H1 (cell line): ENCODE data around the gene GDF2. TPM values are rescaled to one million over a fixed set of nuclear protein-coding genes. Genes with fewer than 3 reads are reported as not detected.

Experiments
- CTCF ChIA-PET: fragments of 300-600 bp; sonication (Branson Sonifier 250); formaldehyde crosslinking; loops from one replicate; lab custom pipeline; 2021; ENCODE audit not compliant: partially characterized antibody; lab: Charles Lee
- POLR2A ChIA-PET: fragments of 300-600 bp; sonication (Branson Sonifier 250); formaldehyde crosslinking; loops from one replicate; lab custom pipeline; 2021; ENCODE audit warnings: inconsistent platforms; ENCODE audit not compliant: partially characterized antibody; lab: Charles Lee
- DNase-seq, 2 experiments: peaks; one replicate each; pipeline versions ENCODE4 v3.0.0 to v3.0.0-alpha.2; 2010 to 2022; ENCODE audit warnings: low spot score in 2 of 2, low read depth in 1 of 2, mixed read lengths in 1 of 2
- FAIRE-seq: peaks from 2 replicates; lab custom pipeline; 2011; peaks lifted over from hg19 to GRCh38; lab: Jason Lieb, UNC
- H2AFZ ChIP-seq: 2 replicates; pipeline ENCODE4 v1.8.1; 2012; ENCODE audit warnings: low read length, inconsistent platforms
- H2AK5ac ChIP-seq: 2 replicates; pipeline ENCODE4 v1.6.1; 2013; ENCODE audit warnings: low read depth, low read length
- H2BK120ac ChIP-seq: replicated peaks from 2 replicates; pipeline ENCODE3; 2013; ENCODE audit warnings: low read depth, low read length, inconsistent platforms
- H2BK12ac ChIP-seq: 2 replicates; pipeline ENCODE4 v1.6.1; 2013; ENCODE audit warnings: low read depth, low read length
- H2BK15ac ChIP-seq: 2 replicates; pipeline ENCODE4 v1.6.1; 2013; ENCODE audit warnings: low read length
- H2BK20ac ChIP-seq: 2 replicates; pipeline ENCODE4 v1.6.1; 2013; ENCODE audit warnings: low read length
- H2BK5ac ChIP-seq: 2 replicates; pipeline ENCODE4 v1.6.1; 2013; ENCODE audit warnings: low read depth, low read length
- H3K14ac ChIP-seq: 2 replicates; pipeline ENCODE4 v1.6.1; 2013; ENCODE audit warnings: inconsistent platforms; ENCODE audit not compliant: insufficient read length
- H3K18ac ChIP-seq: 2 replicates; pipeline ENCODE4 v1.6.1; 2013; ENCODE audit warnings: low read length; ENCODE audit errors: extremely low read depth
- H3K23ac ChIP-seq: 2 replicates; pipeline ENCODE4 v1.6.1; 2013; ENCODE audit warnings: inconsistent platforms; ENCODE audit not compliant: insufficient read length
- H3K23me2 ChIP-seq: 2 replicates; pipeline ENCODE4 v1.6.1; 2013; ENCODE audit warnings: low read depth, low read length
- H3K27ac ChIP-seq: 2 replicates; pipeline ENCODE4 v1.6.1; 2011; ENCODE audit warnings: low read depth, low read length, inconsistent platforms
- H3K27me3 ChIP-seq, 4 experiments: replicated peaks in 1 of 4; 1 replicate in 1 of 4; 2 replicates in 3 of 4; pipeline versions ENCODE4 v1.6.1 to v1.8.1; 2011 to 2013; ENCODE audit warnings: low read length in 3 of 4, mild to moderate bottlenecking in 3 of 4, inconsistent platforms in 2 of 4, mixed read lengths in 2 of 4, moderate library complexity in 1 of 4; ENCODE audit not compliant: control insufficient read depth in 3 of 4, insufficient read depth in 3 of 4; ENCODE audit errors: extremely low read depth in 1 of 4
- H3K36me3 ChIP-seq, 4 experiments: 2 replicates each; pipeline versions ENCODE4 v1.6.1 to v1.8.1; 2011 to 2013; ENCODE audit warnings: mild to moderate bottlenecking in 4 of 4, low read length in 3 of 4, moderate library complexity in 2 of 4, control low read depth in 1 of 4, inconsistent platforms in 1 of 4; ENCODE audit not compliant: insufficient read depth in 4 of 4, control insufficient read depth in 2 of 4
- H3K4ac ChIP-seq: replicated peaks from 2 replicates; pipeline ENCODE3; 2013; ENCODE audit warnings: low read length, low read depth, mixed read lengths, inconsistent platforms; ENCODE audit not compliant: insufficient read length
- H3K4me1 ChIP-seq, 4 experiments: replicated peaks in 1 of 4; 1 replicate in 1 of 4; 2 replicates in 3 of 4; pipeline versions ENCODE4 v1.6.1 to v1.8.1; 2011 to 2013; ENCODE audit warnings: low read length in 3 of 4, inconsistent platforms in 2 of 4, mixed read lengths in 1 of 4; ENCODE audit not compliant: insufficient read depth in 4 of 4, control insufficient read depth in 3 of 4
- H3K4me2 ChIP-seq, 2 experiments: 2 replicates each; pipeline versions ENCODE4 v1.6.1 to v1.8.1; 2011 to 2013; ENCODE audit warnings: low read depth in 2 of 2, low read length in 2 of 2, control low read depth in 1 of 2, inconsistent platforms in 1 of 2, mild to moderate bottlenecking in 1 of 2; ENCODE audit not compliant: insufficient read depth in 1 of 2
- H3K4me3 ChIP-seq, 4 experiments: fragments of 200-600, 300-600 bp in 1 of 4; sonication (generic), shearing (Covaris generic), sonication (Bioruptor Twin) in 1 of 4; 2 replicates each; pipeline versions ENCODE4 v1.5.1 to v1.8.1; 2011 to 2016; ENCODE audit warnings: low read length in 4 of 4, low read depth in 3 of 4, control low read depth in 2 of 4, inconsistent platforms in 2 of 4, mild to moderate bottlenecking in 2 of 4, mixed read lengths in 1 of 4, moderate library complexity in 1 of 4; ENCODE audit not compliant: insufficient read depth in 2 of 4; ENCODE audit errors: extremely low read depth in 1 of 4
- H3K56ac ChIP-seq: replicated peaks from 2 replicates; pipeline ENCODE3; 2013; ENCODE audit warnings: low read depth, mild to moderate bottlenecking, mixed read lengths, low read length, inconsistent platforms; ENCODE audit not compliant: insufficient read length
- H3K79me1 ChIP-seq: 2 replicates; pipeline ENCODE4 v1.6.1; 2013; ENCODE audit warnings: low read depth, low read length, control low read depth
- H3K79me2 ChIP-seq, 2 experiments: 2 replicates each; pipeline versions ENCODE4 v1.6.1 to v1.8.1; 2012 to 2013; ENCODE audit warnings: low read length in 2 of 2, mild to moderate bottlenecking in 2 of 2, inconsistent platforms in 1 of 2; ENCODE audit not compliant: insufficient read depth in 2 of 2, control insufficient read depth in 1 of 2
- H3K9ac ChIP-seq, 4 experiments: replicated peaks in 1 of 4; 1 replicate in 1 of 4; 2 replicates in 3 of 4; pipeline versions ENCODE4 v1.6.1 to v1.8.1; 2011 to 2013; ENCODE audit warnings: low read depth in 3 of 4, low read length in 3 of 4, control low read depth in 2 of 4, mild to moderate bottlenecking in 2 of 4, moderate library complexity in 2 of 4, inconsistent platforms in 1 of 4; ENCODE audit errors: extremely low read depth in 1 of 4
- H3K9me3 ChIP-seq, 2 experiments: 2 replicates each; pipeline versions ENCODE4 v1.6.1 to v1.8.1; 2012 to 2013; ENCODE audit warnings: mild to moderate bottlenecking in 2 of 2, moderate library complexity in 2 of 2, control low read depth in 1 of 2, inconsistent platforms in 1 of 2, low read depth in 1 of 2, low read length in 1 of 2, mixed read lengths in 1 of 2; ENCODE audit not compliant: insufficient read depth in 2 of 2
- H4K20me1 ChIP-seq, 2 experiments: replicated peaks in 1 of 2; 2 replicates each; pipeline versions ENCODE3 to v1.8.1; 2011 to 2013; ENCODE audit warnings: inconsistent platforms in 2 of 2, low read length in 2 of 2, mild to moderate bottlenecking in 1 of 2; ENCODE audit not compliant: insufficient read depth in 2 of 2, control insufficient read depth in 1 of 2
- H4K5ac ChIP-seq: 2 replicates; pipeline ENCODE4 v1.6.1; 2013; ENCODE audit warnings: low read length, low read depth, mixed read lengths, inconsistent platforms; ENCODE audit not compliant: insufficient read length
- H4K8ac ChIP-seq: 2 replicates; pipeline ENCODE4 v1.8.0; 2013; ENCODE audit warnings: mild to moderate bottlenecking, moderate library complexity, low read length, inconsistent platforms; ENCODE audit not compliant: insufficient read depth; ENCODE audit errors: extremely low read depth
- H4K91ac ChIP-seq: replicated peaks from 2 replicates; pipeline ENCODE3; 2013; ENCODE audit warnings: low read length, mixed read lengths, inconsistent platforms; ENCODE audit not compliant: insufficient read length
- CHD1 ChIP-seq: IDR thresholded peaks from 2 replicates; pipeline ENCODE4 v1.6.1; 2012; ENCODE audit warnings: low read depth, low read length, improper control_type of control experiment
- CTCF ChIP-seq, 3 experiments: IDR thresholded peaks; 1 replicate in 2 of 3; 2 replicates in 1 of 3; pipeline versions ENCODE4 v1.5.1 to v1.6.1; 2011; ENCODE audit warnings: low read length in 3 of 3, mild to moderate bottlenecking in 3 of 3, inconsistent platforms in 2 of 3, low read depth in 1 of 3, moderate library complexity in 1 of 3; ENCODE audit not compliant: insufficient read depth in 1 of 3; ENCODE audit errors: control extremely low read depth in 1 of 3
- EZH2 ChIP-seq: fragments of 200-600 bp; sonication (generic); IDR thresholded peaks from 2 replicates; pipeline ENCODE4 v1.7.1; 2012; ENCODE audit warnings: low read depth, mild to moderate bottlenecking, moderate library complexity, low read length, inconsistent platforms; ENCODE audit not compliant: severe bottlenecking
- GABPA ChIP-seq: IDR thresholded peaks from 2 replicates; pipeline ENCODE4 v1.6.1; 2011; ENCODE audit warnings: mild to moderate bottlenecking, low read length, moderate library complexity, borderline replicate concordance; ENCODE audit not compliant: insufficient read depth
- KDM1A ChIP-seq: fragments of 200-600, 300-600 bp; sonication (generic); IDR thresholded peaks from 2 replicates; pipeline ENCODE4 v1.7.1; 2016; ENCODE audit warnings: mild to moderate bottlenecking, low read length, borderline replicate concordance
- POLR2AphosphoS5 ChIP-seq: IDR thresholded peaks from 2 replicates; pipeline ENCODE4 v1.6.1; 2011; ENCODE audit warnings: low read depth, low read length
- SAP30 ChIP-seq: fragments of 300-600 bp; sonication (generic); IDR thresholded peaks from 2 replicates; pipeline ENCODE4 v1.7.1; 2012; ENCODE audit warnings: low read length, moderate library complexity, mild to moderate bottlenecking, inconsistent platforms; ENCODE audit not compliant: insufficient read depth, insufficient replicate concordance
- SIRT6 ChIP-seq: IDR thresholded peaks from one replicate; pipeline ENCODE4 v1.7.1; 2012; ENCODE audit warnings: low read length, inconsistent platforms
- SP1 ChIP-seq: IDR thresholded peaks from 2 replicates; pipeline ENCODE4 v1.6.1; 2011; ENCODE audit warnings: low read depth, low read length
- SP4 ChIP-seq: IDR thresholded peaks from 2 replicates; pipeline ENCODE4 v1.6.1; 2012; ENCODE audit warnings: low read length, inconsistent platforms
- WGBS, 2 experiments: shearing (Covaris generic) in 1 of 2; methylation state at CpG; one replicate each; pipeline versions ENCODE4 v1.1.6 to v1.1.7; 2013 to 2015; ENCODE audit warnings: low lambda C conversion rate in 2 of 2, mixed read lengths in 2 of 2, inconsistent platforms in 1 of 2, low coverage in 1 of 2, missing lambda C conversion rate in 1 of 2; ENCODE audit not compliant: insufficient replicate concordance in 2 of 2, insufficient coverage in 1 of 2, insufficient read length in 1 of 2; ENCODE audit errors: extremely low coverage in 1 of 2, missing lambda C conversion rate in 1 of 2; 5-methylcytosine and 5-hydroxymethylcytosine counted together
- polyA plus RNA-seq, 7 experiments: library from polyadenylated mRNA; depleted of rRNA in 3 of 7; stranded (reverse) in 5 of 7; unstranded in 2 of 7; fragments of >200 nt in 5 of 7; fragments of 200-250 nt in 2 of 7; gene quantifications; 1 replicate in 5 of 7; 2 replicates in 1 of 7; 4 replicates in 1 of 7; pipeline versions ENCODE4 v1.2.1 to v1.2.3, GENCODE V29; 2011 to 2013; ENCODE audit warnings: missing spikeins in 2 of 7, mixed read lengths in 2 of 7
- total RNA-seq: library from RNA; stranded (reverse); fragmentation: NEBNext Ultra II Directional; extraction: Animal tissue kit (Norgen Biotek cat#: 25700); gene quantifications from 2 replicates; pipeline ENCODE4 v1.2.1, GENCODE V29; 2021

GDF2 gene
- total and polyA plus RNA-seq, 2 of the 8 experiments (the other 6 are each of a cell fraction or from before 2014, with no cell fraction given), result not detected

- CTCF ChIA-PET, result interaction anchor here (1.2 to 3.5 kb wide), 3 partner anchors 8 to 31 kb away, joined by 4 to 12 read pairs (median 4); no protein-coding TSS in a partner anchor
- TF ChIP-seq GABPA, result no peak
- no peak for TF ChIP-seq POLR2AphosphoS5
- TF ChIP-seq CTCF (IDR thresholded peaks at IDR 0.05; ENCODE audit: control extremely low read depth in 1 of 3, insufficient read depth in 1 of 3, low read depth in 1 of 3, low read length in 3 of 3), result no peak
- TF ChIP-seq SAP30, result no peak
- no peak for TF ChIP-seq CHD1
- TF ChIP-seq SIRT6, result no peak
- TF ChIP-seq SP4, result no peak
- TF ChIP-seq KDM1A, result no peak
- no peak for TF ChIP-seq EZH2
- TF ChIP-seq SP1, result no peak
Observed at GRCh38 chr10:47277352-47278151, 44.7 kb upstream of the GDF2 start.

More at GRCh38 chr10:47277352-47278151, 44.7 kb upstream of the GDF2 start:
- H3K27me3 ChIP-seq, result no peaks in the 10 kb centered on the region
- H3K79me2 ChIP-seq, result no peaks in the 10 kb centered on the region
- FAIRE-seq (no peak), DNase-seq (no peak)
- no peak overlapping the region for H3K27ac ChIP-seq
- no peak overlapping the region for H2BK5ac ChIP-seq
- H2AK5ac ChIP-seq, result no peak overlapping the region
- H3K56ac ChIP-seq, result no peak overlapping the region
- 92% methylated on average over 7 of the region's 7 CpGs; no CpG with 5 or more reads in 1 of the 2 experiments for WGBS, 2 experiments
- no peak overlapping the region for H2BK20ac ChIP-seq
- no peaks in the 10 kb centered on the region; a peak in 1 of 7 replicates for H3K4me1 ChIP-seq
- no peak overlapping the region for H4K91ac ChIP-seq
- no peaks in the 10 kb centered on the region for H3K79me1 ChIP-seq
- no peak overlapping the region for H3K9ac ChIP-seq
- H4K8ac ChIP-seq, result no peak overlapping the region
- no peak overlapping the region for H2BK120ac ChIP-seq
- H3K18ac ChIP-seq, result no peak overlapping the region
- no peaks in the 10 kb centered on the region for H3K36me3 ChIP-seq
- no peak overlapping the region for H3K4me2 ChIP-seq
- no peak overlapping the region for H3K14ac ChIP-seq
- no peak overlapping the region for H2AFZ ChIP-seq
- no peak overlapping the region for H2BK15ac ChIP-seq
- no peaks in the 10 kb centered on the region for H3K23me2 ChIP-seq
- H3K9me3 ChIP-seq, result peaks cover 0 to 6% of the 10 kb centered on the region in 2 experiments; a peak in 2 of 4 replicates
- no peak overlapping the region for H3K23ac ChIP-seq
- no peak overlapping the region for H4K5ac ChIP-seq
- no peaks in the 10 kb centered on the region for H4K20me1 ChIP-seq
- H3K4me3 ChIP-seq, result no peak overlapping the region
- no peak overlapping the region for H3K4ac ChIP-seq
- POLR2A ChIA-PET, result no interaction called here
- H2BK12ac ChIP-seq, result no peak overlapping the region
